NOMO-1 (cell line): Measurements from ENCODE around the gene VPS35.
"Not testable (repeated sequence)": the region's sequence is repeated elsewhere in the genome, so short reads cannot be mapped to it uniquely, and the experiment has no call there.

Source experiments
- DNase-seq, 2 experiments: peaks; one replicate each; lab custom pipeline; 2025; ENCODE audit not compliant: unreplicated experiment in 2 of 2; lab: John Stamatoyannopoulos, UW

VPS35 gene

GRCh38 chr16:46713634-46714033, 24.7 kb upstream of the VPS35 start:
- DNase-seq: no peak

DNA sequence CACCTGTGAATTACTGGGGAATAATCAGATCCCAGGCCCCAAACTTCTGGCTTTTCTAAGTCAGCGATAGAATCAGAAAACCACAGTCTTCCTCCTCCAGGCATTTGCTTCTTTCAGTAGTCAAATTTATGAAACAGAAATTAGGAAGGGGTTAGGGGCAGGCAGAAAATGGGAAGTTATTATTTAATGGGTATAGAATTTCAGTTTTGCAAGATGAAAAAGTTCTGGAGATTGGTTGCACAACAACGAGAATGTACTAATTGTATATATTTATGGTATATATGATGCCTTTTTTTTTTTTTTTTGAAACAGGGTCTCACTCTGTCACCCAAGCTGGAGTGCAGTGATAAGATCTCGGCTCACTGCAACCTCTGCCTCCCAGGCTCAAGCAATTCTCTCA, 23.9 kb upstream of the VPS35 start:
- peak; percentile 82 to 88 for DNase-seq

DNA sequence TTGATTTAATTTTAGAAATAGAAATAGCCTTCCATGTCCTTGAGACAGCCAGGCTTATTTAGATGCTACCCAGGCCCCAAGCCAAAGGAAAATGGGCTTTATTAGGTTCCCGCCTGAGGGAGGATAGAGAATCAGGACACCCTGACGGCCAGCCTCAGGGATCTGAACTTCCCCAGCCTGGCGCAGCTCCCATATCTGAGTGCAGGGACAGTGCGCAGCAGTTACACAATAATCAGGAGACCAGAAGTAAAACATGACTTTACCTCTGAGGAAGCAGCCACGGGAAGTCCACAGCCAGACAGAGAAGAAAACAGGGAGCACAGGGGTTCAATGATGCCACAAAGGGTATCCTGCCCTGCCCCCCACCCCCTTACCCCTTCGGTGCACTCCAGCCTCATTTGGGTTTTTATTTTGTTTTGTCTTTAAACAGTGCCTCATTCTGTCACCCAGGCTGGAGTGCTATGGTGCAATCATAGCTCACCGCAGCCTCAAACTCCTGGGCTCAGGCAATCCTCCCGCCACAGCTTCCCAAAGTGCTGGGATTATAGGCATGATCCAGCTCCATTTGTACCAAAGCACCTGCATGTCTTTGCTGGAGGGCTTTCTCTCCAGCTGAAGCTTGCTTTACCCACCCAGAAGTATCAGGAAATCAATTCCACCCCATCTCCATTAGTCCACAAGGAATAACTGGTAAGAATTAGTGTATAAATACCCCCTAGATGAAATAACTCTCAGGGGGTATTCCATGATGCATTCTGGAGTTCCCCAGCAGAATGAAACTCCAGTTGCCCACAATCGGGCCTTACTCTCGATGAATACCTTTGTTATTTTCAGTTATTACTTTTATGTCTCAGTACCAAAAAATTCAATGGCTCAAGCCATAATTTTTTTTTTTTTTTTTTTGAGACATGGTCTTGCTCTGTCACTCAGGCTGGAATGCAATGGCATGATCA, 22.4 kb upstream of the VPS35 start:
- DNase-seq: peak in 1 of 2 experiments; percentile 16

DNA sequence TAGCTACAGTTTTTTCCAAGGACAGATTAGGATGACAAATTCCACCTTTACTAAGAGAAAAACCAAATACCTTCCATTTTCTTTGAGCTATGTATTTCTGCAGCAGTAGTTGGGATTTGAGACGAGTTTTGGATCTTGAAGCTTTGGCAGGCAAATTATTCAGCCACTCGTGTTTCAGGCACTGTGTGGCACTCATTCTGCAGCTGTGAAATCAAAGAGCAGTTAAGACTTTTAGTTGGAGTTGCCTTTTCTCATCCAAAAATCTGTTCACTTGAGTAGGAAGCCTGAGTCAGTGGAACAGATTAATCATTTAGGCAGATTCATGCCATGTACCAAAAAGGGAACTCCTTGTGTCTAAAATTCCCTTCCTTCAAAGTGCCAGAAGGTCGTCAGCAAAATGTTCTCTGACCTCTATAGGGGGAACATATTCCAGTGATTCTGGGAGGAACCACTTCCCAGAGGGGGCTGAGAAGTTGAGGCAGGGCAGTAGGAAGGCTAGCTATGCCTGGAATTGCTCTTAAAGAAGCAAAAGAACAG, 20.6 kb upstream of the VPS35 start:
- DNase-seq: peak in 1 of 2 experiments; percentile 21

DNA sequence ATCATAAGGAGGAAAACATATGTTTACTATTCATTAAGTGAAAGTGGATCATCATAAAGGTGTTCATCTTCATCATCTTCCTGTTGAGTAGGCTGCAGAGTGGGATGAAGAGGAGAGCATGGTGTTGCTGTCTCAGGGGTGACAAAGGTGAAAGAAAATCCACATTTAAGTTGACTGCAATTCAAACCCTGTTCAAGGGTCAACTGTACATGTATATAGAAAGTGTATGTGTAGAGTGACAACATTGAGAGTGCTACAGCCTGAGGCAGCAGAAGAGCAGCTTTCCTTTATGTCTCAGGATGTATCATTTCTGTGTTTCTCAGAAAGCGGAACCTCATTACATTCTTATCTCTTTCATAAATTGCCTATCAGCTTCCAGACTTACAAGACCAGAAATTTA, 17.7 kb upstream of the VPS35 start:
- no peak for DNase-seq

DNA sequence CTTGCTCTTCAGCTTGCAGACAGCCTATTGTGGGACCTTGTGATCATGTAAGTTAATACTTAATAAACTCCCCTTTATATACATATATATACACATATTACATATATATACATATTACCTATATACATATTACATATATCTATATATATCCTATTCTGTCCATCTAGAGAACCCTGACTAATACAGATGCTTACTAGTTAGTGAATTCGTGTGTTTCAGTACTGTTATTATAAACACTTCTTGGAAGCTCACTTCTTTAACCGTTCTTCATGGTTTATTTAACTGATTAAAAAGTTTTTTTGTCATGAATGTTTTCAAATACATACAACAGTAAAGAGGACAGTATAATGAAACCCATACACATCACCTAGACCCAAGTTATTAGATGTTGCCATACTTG, 13.1 kb upstream of the VPS35 start:
- no peak for DNase-seq

GRCh38 chr16:46701615-46702014, 12.6 kb upstream of the VPS35 start:
- DNase-seq: no peak

- no peak for DNase-seq
Observed at GRCh38 chr16:46700048-46700447, 11.1 kb upstream of the VPS35 start.

GRCh38 chr16:46696957-46697356, 8.0 kb upstream of the VPS35 start:
- no peak for DNase-seq

GRCh38 chr16:46695937-46696336, 7.0 kb upstream of the VPS35 start:
- no peak for DNase-seq

- no peak for DNase-seq
Observed at GRCh38 chr16:46693598-46693997, 4.6 kb upstream of the VPS35 start.

DNA sequence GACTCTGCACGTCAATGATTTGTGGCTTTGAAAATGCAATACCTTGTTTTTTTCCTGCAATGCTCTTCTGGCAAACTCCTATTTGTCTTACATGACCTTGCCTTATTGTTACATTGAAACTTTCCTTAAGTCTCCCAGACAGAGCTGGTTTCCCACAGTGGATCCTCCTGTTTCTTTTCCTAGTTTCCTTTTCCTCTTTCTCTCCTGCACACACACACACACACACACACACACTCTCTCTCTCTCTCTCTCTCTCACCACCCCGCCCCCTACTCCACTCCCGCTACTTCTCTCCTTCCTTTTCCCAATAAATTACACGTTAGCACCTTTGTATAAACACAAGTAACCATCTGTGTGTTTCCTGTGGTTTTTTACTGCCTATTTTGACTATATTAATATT, 2.7 kb upstream of the VPS35 start:
- no peak for DNase-seq

GRCh38 chr16:46690281-46691178, 1.6 kb upstream of the VPS35 start:
- peak in 1 of 2 experiments; percentile 30 for DNase-seq

DNA sequence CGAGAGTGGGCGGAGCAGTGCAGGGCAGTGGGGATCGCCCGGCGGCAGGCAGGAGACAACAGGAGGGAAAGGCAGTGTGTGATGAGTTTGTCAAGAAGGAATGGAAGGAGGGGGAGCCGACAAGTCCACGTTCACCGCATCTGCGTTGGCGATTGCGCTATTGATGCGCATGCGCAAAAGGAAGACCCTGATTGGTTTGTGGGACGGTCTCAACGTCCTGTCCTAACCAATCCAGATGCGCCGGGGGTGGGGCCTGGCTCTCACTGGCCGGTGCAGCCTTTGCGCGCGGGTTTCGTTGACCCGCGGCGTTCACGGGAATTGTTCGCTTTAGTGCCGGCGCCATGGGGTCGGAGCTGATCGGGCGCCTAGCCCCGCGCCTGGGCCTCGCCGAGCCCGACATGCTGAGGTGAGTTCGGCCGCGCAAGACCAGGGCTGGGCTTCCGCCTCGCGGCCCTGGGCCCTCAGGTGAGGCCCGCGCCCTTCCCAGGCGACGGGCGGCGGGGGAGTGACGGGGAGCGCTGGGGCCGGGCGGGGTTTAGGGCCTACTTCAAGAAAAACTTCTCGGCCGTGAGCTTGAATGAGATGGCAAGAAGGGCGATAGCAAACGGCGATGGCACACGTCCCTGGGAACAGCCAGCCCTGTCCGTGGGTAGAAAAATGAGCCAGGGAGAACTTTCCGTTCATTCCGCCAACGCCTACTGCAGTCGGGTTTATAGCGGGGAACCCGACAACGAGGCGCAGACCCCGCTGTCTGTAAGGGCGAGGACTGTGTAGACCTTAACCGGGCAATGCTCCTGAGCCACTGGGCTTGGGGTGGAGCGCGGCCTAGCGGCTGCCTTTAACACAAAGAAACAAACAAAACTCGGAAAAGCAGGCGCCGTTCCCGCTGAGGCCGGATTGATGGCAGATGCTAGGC, 645 bp upstream of the VPS35 start, which contains the start of gene ORC6:
Gene ORC6 (plus strand): TSS at position 295 of the 916 bp plus-strand sequence. CDS start 47 bp downstream, at position 342.
- peak; percentile 94 to 97 for DNase-seq

GRCh38 chr16:46688101-46688653, 801 bp downstream of the VPS35 start:
- DNase-seq: peak; percentile 80 to 87

GRCh38 chr16:46687486-46687885, 1.5 kb downstream of the VPS35 start:
- no peak for DNase-seq

GRCh38 chr16:46686815-46687473, 2.0 kb downstream of the VPS35 start:
- DNase-seq: no peak

GRCh38 chr16:46681867-46682266, 7.1 kb downstream of the VPS35 start:
- DNase-seq: not testable (repeated sequence)

DNA sequence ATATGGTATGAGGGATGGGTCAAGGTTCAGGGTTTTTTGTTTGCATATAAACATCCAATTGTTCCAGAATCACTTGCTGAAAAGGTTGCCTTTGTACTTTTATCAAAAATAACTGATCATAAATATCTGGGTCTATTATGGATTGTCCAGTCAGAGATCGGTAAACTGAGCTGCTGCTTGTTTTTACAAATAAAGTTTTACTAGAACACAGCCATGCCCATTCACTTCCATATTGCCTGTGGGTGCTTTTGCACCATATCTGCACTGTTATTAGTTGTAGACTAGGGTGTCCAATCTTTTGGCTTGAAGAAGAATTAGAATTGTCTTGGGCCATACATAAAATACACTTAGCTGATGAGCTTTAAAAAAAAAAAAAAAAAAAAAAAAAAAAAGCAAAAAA, 11.0 kb downstream of the VPS35 start:
- DNase-seq: not testable (repeated sequence)
